GM19452 (cell line): ENCODE measurements around the gene TLX2.
"Not testable (repeated sequence)": the region's sequence is repeated elsewhere in the genome, so short reads cannot be mapped to it uniquely, and the experiment has no call there.

ENCODE experiments used
- ATAC-seq: cut with Tn5 transposase; IDR thresholded peaks from one replicate; pipeline ENCODE4 v1.9.1; 2021; ENCODE audit not compliant: unreplicated experiment

TLX2 gene

DNA sequence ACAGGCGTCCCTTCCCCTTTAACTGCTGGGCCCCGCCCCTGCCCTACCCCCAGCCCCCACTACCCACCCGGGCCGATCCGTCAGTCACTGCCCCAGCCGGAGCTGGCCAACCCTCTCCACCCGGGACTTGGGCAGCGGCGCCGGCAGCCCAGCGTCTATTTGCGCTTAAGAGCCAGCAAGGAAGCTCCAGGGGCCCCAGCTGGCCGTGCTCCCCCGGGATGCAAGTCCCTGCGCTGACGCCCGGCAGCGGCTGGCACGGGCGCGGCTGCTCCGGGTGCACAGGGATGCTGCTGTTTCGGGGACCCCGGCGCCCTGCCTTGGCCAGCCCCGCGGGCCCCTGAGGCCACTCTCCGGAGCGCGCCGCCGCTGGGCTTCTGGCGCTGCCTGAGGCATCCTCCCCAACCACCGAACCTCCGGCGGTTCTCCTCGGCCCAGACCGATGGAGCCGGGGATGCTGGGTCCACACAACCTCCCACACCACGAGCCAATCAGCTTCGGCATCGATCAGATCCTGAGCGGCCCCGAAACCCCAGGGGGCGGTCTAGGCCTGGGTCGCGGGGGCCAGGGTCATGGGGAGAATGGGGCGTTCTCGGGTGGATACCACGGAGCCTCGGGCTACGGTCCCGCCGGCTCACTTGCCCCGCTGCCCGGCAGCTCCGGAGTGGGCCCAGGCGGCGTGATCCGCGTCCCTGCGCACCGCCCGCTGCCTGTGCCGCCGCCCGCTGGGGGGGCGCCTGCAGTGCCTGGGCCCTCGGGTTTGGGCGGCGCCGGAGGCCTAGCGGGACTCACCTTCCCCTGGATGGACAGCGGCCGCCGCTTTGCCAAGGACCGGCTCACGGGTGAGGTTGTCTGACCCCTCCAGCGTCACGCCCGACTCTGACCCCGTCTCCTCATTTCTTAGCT lies at the start of gene TLX2:
TSS of gene TLX2 (plus strand) at position 83 of the 903 bp plus-strand sequence. CDS start at position 440, 357 bp downstream.
- no peak for ATAC-seq

DNA sequence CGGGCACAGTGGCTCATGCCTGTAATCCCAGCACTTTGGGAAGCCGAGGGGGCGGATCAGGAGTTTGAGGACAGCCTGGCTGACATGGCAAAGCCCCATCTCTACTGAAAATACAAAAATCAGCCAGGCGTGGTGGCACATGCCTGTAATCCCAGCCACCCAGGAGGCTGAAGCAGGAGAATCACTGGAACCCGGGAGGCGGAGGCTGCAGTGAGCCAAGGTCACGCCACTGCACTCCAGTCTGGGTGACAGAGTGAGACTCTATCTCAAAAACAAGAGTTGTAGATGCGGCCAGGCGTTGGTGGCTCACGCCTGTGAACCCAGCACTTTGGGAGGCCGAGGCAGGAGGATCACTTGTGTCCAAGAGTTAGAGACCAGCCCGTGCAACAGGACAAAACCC lies 43.5 kb upstream of the TLX2 start:
- ATAC-seq = not testable (repeated sequence)

DNA sequence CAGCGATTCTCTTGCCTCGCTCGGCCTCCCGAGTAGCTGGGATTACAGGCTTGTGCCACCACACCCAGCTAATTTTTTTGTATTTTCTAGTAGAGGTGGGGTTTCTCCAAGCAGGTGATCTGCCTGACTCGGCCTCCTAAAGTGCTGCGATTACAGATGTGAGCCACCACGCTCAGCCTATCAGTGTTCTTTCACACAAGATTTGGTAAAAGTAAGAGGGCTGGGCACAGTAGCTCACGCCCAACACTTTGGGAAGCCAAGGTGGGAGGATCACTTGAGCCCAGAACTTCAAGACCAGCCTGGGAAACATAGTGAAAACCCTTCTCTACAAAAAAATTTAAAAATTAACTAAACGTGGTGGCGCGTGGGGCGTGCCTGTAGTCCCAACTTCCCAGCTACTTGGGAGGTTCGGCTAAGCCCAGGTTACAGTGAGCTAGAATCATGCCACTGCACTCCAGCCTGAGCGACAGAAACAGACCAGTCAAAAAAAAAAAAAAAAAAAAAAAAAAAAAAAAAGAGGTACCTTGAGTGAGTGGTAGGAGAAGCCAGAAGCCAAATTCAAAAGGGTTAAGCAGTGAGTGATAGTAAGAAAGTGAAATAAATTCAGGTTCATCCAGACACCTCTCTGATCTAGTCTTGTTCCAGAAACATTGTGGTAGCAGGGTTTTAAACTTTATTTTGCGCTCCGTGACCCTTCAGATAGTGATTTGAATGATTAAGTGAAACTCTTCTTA lies 42.8 kb upstream of the TLX2 start:
- ATAC-seq = no peak

DNA sequence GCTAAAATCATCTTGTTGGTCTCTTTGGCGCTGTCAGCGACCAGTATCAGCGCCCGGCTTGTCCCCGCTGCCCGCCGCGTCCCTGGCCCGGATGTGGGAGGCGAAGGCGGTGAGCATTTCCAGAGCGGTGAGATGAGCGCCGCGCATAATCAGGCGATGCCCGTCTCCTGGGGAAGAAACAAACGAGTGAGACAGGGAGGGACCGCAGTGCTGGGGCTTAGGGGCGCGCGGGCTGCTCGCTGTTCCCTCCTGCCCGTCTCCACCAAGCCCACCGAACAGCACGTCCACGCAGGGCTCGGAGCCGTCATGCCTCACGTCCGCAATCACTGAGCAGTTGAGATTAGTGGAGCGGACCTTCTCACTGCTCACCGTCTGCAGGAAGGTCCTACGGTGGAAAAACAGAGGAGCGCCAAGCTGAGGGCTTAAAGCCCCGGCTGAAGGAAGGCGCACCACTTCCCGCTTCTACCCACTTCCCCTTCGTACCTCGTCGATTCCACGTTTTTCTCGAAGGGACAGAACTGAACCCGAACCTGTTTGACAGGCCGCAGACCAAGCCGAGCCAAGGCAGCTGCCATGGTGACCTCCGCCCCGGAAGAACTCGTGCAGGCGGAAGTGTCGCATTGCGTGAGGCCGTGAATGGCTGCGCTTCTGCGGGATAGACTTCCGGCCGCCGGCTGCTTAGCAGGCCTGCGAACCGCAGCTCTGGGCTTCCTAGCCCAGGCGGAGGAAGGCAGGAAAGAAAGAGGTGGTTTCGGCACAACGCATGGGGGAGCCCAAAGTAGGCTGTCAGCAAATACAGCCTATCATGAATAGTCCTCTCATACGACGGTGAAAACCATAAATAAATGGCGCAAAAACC lies 41.9 kb upstream of the TLX2 start, which contains the start of gene MRPL53:
TSS of gene MRPL53 (minus strand) at position 595 of the 859 bp plus-strand sequence. CDS start at position 575, 20 bp downstream.
- ATAC-seq = peak; percentile 82

DNA sequence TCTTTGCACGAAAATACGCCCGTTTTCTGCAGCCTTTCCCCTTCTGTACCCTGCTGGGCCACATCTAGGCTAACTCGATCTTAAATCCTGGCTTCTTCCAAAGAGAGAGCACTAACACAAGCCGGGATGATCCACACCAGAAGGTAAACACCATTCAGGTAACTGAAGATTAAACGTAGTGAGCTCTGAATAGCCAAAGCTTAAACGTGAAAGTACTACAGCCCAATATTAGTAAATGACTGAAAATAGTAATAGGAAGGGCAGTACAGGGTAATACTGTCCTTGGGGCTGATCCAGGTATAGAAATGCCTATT lies 41.3 kb upstream of the TLX2 start:
- ATAC-seq = no peak

DNA sequence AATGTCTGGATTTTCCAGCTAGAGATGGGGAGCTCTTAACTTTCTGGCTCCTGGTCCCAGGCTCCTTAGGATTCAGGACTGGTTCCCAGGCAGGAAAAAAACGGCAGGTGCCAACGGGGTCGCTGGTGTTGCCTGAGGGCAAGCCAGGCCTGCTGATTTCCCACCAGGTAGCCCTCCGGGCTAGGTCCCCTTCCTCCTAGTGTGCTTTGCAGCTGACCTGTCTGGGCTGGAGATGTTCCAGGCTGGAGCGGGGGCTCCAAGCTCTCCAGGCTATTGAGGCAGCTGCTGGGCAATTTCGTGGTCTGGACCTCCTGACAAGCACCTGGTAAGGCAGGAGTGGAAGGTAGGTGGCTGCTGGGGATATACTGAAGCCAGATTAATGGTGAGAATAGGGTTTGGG lies 39.8 kb upstream of the TLX2 start:
- ATAC-seq = no peak

DNA sequence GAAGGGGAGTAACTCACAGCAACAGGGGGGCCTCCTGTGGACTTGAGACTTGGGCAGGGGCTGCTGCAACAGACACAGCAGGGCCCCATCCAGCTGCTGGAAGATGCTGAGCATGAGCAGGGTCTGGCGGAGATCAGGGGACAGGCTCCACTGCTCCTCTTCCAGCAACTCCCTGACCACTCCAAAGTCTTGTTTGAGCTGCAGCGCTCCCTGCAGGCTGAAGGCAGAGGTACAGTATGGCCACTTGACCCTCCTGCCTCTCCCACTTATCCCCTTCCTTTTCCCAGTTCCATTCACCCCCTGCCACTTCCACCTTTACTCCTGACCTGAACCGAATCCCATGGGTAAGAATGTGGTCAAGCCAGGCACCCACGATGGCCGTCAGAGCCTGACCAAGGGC lies 39.4 kb upstream of the TLX2 start:
- ATAC-seq = no peak

DNA sequence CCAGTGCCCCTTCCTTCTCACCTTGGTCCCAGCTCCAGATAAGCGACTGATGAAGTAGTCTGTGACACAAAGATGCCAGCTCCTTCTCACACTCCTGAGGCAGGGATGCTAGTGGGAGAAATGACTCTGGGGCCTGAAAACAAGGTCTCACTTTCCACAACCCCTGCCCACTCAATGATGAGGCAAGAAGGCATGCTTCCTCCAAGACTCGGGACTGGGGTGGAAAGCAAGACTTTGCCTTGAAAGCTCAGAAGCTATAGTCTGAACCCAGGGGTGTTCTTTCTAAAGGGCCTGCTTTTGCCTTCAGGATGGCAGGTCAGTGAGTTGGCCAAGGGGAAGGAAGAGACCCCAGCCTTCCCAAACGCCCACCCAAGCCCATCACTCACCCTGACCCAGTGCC lies 32.8 kb upstream of the TLX2 start:
- ATAC-seq = no peak

DNA sequence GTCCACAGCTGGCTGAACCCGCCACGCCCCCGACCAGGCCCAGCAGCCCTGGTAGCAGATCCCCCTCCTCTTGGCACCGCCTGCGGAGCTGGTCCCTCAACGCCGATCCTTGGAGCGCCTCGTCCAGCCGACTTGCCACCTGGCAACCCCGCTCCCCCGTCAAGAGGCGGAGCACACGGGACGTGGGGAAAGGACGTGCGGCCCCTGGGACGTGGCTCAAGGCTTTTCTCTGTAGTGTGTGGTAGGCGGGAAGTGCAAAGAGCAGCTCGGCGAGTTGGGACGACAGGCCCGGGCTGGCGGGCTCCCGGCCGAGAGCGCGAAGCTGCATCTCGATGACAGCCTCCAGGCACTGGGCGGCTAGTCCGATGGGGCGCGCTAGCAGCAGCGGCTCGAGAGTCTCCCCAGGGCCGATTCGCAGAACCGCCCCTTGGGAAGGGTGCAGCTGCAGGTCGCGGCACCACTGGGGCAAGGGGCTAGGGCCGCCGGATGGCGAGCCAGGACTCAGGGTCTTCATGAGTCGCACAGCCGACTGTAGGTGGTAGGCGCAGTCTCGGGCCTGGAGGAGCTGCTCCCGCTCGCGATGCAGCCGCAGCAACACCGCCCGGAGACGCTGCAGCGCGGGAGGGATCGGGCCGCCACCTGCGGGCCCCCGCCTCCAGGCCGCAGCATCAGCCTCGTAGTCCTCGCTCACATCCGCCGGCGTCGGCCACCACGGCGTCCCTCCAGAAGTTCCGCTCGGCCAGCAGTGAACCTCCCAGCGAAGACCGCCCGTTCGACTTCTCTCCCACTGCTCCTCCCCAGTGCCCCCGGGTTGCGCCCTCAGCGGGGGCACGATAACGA lies 32.1 kb upstream of the TLX2 start:
- ATAC-seq = peak; percentile 41

DNA sequence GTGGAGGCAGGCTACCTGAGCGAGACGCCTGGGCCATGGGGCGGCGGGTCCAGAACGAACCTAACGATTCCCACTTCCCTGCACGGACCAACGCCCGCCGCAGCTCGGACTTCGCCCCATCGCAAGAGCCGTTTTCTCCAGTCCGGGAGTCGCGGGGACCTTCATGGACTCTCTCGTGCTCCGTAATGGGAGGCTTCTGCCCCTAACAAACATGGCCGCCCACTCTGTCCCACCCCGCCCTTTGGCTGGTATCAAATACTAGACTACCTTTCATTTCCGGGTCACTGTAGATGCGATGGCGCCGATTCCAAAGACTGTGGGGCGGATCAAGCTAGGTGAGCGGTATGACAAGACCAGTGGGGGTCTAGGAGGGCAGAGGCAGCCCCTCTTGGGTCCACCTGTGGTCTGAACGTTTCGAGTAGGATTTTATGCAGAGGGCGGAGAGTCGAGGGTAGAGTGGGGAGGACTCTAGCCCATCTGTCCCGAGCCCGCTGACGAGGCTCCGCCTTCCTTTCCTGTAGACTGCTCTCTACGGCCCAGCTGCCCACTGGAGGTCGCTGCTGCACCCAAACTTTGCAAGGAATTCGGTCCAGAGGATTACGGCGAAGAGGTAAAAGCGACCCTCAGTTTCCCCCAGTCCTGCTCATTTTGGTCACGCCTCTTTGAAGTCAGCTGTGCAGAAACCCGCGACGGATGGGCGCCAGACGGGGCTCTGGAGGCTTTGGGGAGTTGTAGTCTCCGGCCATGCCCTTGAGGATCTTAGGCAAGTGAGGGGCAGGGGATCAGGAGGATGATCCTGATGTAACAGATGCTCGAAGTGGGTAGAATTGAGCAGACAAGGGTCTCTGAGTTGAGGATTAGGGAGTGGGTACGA lies 31.2 kb upstream of the TLX2 start, which contains the start of the genes CCDC142 and TTC31:
TSS of gene CCDC142 (minus strand) at position 198 of the 874 bp plus-strand sequence. CDS start at position 37, 161 bp downstream.
TSS of gene TTC31 (plus strand) at position 281 of the 874 bp plus-strand sequence. CDS start at position 296, 15 bp downstream.
- peak; percentile 91 for ATAC-seq

DNA sequence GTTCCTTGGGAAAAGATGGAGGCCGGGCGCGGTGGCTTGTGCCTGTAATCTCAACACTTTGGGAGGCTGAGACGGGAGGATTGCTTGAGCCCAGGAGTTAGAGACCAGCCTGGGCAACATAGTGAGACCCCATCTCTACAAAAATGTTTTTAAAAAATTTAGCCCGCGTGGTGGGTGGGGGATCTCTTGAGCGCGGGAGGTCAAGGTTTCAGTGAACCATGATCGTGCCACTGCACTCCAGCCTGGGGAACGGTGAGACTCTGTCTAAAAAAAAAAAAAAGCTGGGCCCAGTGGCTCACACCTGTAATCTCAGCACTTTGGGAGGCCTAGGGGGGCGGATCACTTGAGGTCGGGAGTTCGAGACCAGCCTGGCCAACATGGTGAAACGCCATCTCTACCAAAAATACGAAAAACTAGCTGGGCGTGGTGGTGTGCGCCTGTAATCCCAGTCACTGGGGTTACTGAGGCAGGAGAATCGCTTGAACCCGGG lies 30.5 kb upstream of the TLX2 start:
- ATAC-seq = not testable (repeated sequence)

DNA sequence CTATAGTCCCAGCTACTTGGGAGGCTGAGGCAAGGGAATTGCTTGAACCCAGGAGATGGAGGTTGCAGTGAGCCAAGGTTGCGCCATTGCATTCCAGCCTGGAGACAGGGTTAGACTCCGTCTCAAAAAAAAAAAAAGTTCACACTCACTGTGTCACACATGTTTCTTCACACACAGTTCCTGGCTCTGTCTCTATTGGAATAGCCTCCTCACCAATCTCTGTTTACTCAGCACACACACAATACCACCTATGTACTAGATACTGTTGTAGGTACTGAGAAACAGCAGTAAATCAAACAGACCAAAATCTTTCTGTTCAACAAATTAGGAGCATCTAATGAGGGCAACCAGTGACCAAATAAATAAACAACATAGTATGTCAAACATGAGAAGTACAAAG lies 28.1 kb upstream of the TLX2 start:
- no peak for ATAC-seq

DNA sequence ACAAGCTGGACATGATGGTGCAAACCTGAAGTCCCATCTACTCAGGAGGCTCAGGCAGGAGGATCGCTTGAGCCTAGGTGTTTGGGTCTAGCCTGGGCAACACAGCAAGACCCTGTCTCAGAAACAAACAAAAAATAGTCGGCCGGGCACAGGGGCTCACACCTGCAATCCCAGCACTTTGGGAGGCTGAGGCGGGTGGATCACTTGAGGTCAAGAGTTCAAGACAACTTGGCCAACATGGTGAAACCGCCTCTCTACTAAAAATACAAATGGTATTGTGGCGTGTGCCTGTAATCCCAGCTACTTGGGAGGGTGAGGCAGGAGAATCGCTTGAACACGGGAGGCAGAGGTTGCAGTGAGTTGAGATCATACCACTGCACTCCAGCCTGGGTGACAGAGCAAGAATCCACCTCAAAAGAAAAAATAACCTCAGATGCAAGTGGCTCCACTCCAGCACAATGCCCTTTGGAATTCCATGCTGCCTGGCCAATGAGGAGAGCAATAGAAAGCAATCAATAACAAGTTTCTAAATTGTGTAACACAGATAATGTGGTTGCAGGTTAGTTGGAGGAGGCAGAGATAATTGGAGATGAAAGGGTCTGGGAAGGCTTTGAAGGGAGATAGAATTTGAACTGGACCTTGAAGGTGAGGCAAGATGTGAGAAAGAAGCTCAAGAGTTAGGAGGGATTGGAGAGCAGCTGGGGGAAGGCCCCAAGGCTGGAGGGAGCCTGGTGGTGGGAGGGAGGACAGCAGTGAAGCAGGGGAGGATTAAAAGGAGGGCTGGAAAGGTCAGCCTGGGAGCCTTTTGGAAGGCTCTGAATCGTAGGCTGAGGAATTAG lies 25.4 kb upstream of the TLX2 start:
- no peak for ATAC-seq

DNA sequence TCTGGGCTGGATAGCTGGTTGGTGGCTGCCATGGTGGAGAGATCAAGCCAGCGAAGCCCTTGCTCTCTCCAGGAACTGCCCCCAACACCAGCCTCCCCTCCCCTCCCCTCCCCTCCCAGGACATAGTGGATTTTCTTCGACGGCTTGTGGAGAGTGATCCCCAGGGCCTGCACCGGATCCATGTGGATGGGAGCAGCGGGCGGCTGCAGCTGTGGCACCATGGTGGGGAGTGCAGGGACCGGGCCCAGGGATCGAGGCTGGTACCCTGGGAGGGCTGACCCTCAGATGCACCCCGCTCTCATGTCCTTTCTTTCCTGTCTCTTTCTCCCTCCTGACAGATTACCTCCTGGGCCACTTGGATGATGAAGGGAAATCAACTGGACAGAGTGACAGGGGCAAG lies 24.3 kb upstream of the TLX2 start:
- ATAC-seq = no peak

DNA sequence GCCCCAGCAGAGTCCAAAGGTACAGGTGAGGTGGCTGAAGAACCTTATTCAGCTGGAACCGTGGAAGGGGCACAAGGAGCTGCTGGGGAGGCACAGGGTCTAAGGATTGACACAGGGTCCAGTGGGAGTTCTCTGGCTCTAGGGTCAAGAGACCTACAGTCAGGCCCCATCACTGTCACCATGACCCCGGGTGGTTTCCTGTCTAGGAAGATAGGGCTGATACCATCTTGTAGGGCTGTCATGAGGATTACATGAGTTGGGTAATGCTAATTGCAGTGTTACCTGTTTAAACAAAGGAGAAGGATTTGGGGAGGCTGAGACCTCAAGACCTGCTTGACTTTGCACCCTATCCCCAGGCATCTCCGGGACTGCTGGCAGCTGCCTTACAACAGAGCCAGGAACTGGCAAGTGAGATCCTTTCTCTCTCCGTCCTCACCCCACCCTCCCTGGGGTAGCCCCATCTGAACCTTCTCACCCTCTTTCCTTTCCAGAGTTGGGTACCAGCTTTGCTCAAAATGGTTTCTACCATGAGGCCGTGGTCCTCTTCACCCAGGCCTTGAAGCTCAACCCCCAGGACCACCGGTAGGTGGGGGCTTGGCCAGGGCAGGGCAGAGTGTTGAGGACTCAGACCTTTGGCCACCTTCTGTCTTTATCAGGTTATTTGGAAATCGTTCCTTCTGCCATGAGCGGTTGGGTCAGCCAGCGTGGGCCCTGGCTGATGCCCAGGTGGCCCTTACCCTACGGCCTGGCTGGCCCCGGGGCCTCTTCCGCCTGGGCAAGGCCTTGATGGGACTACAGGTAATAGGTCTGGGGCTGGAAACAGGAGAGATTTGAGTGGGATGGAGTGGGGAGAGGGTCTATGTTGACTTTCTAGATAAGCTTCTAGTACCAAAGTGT lies 22.4 kb upstream of the TLX2 start:
- ATAC-seq = no peak

DNA sequence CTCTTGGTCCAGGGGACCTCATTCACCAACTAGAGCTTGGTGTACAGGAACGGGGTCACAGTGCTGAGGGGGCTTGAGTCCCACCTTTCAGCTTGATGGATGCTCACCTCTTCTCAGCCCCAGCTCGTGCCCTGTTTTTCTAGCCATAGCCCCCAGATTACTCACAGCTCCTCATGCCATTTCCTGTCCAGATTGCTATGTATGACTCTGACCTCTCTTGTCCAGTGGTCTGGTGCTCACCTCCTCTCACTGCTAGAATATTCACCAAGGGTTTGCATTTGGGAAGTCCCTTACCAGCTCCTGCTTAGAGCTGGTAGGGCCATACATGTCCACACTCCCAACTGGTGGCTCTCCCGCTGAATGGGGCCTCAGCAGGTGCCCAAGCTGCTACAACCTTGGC lies 20.7 kb upstream of the TLX2 start:
- no peak for ATAC-seq

DNA sequence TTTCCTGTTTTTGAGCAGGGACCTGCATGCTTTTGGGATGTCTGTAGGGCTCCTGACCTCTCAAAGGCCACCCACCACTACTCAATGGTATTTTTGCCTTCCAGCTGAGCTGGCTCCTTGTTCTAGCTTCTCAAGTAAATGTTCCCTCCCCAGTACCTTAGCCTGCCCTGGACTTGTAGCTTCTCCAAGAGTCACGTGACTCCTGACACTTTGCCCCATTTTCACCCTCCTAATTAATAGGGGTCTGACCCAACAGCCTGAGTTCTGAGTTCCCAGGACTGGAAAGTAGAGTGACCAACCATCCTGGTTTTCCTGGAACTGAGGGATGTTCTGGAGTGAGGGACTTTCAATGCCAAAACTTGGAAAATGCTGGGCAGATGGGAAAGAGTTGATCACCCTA lies 18.8 kb upstream of the TLX2 start:
- no peak for ATAC-seq
